DMS153 (cell line): ENCODE results near the gene CBL.
"Not testable (repeated sequence)": the region's sequence is repeated elsewhere in the genome, so short reads cannot be mapped to it uniquely, and the experiment has no call there.

Experiments
- DNase-seq: peaks from one replicate; lab custom pipeline; 2025; lab: John Stamatoyannopoulos, UW

CBL gene

DNA sequence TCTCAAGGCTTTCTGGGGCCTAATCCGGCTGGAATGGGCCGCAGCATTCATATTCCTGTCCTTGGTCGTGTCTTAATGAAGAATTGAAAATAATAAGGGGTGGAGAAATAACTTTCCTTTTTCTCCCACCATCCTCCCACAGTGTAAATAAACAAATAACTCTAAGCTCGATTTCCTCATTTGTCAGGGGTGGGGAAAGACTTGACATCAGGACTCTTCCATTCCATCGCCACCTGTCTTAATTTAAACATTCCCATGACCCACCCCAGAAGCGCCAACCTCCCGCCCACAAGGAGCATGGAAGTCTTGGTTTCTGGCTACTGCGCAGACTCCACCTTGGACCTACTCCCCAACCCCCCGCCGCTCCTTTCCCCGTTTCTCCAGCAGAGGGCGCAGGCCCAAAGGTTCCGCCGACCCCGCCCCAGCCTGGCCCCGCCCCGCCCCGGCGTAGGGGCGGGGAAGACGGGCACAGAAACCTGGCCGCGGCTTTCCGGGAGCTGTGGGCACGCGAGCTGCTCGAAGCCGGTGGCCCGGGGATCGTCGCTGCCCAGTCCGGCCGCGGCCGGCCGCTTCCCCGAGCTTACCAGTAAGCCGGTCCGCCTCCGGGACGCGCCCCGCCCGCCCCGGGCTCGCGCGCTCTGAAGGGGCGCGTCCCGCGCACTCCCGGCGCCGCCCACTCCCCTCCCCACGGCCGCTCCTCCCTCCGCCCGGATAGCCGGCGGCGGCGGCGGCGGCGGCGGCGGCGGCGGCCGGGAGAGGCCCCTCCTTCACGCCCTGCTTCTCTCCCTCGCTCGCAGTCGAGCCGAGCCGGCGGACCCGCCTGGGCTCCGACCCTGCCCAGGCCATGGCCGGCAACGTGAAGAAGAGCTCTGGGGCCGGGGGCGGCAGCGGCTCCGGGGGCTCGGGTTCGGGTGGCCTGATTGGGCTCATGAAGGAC lies at the start of gene CBL:
TSS of gene CBL (plus strand) at position 766 of the 937 bp plus-strand sequence. CDS start at position 845, 79 bp downstream.
- DNase-seq, result peak; percentile 73

DNA sequence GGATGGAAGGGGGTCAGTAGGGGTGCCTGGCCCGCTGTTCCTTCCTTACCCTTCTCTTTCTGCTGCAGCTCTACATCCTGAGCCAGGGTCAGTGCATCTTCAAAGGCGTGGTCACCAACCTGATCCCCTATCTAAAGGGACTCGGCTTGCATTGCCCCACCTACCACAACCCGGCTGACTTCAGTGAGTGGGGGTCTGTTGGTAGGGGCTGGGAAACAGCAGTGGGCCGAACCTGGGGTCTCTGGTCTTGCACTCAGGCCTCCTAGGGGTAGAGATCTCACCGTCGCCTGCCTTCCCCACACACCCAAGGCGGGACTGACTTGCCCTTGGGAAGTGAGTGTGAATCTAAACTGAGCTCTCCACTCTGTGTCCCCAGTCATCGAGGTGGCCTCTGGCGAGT lies 49.6 kb upstream of the CBL start:
- DNase-seq, result no peak

DNA sequence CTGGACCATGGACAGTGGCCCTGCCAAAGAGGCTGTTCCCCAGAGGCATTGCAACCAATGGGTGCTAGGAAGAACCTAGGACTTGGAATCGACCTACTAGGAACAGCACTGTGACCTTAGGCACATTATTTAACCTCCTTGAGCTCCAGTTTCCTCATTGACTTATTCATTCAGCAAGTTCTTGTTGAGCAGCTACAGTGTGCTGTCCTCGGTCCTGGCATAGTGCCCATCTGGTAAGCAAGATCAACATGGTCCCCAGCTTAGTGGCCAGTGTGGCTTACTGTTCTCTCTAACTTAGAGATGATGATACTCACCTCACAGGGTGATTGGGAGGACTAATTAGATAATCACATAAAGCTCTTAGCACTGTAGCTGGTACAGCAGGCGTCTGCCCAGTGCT lies 49.1 kb upstream of the CBL start:
- DNase-seq, result no peak

DNA sequence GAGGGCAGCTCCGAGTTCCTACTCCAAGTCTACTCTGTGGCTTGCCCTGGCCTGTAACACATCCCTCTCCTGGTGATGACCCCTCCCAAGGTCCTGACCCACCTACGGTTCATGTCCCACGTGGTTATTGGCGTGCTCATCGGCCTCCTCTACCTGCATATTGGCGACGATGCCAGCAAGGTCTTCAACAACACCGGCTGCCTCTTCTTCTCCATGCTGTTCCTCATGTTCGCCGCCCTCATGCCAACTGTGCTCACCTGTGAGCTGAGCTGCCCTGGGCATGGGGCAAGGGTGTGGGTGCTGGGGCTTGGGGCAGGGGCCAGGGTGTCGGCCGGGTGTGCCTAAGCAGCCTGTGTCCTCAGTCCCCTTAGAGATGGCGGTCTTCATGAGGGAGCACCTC lies 47.7 kb upstream of the CBL start:
- DNase-seq, result no peak

DNA sequence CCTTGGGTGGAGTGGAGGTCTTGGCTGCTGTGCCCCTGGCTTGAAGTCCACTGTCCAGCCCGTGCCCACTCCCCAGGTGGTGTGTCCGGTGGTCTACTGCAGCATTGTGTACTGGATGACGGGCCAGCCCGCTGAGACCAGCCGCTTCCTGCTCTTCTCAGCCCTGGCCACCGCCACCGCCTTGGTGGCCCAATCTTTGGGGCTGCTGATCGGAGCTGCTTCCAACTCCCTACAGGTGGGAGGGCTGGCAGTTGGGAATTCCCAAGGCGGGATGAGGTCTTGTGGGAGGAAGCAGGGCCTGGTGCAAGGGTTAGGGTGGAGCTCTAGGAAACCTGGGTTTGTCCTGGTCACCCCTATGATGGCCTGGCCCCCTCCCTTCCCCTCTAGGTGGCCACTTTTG lies 46.0 kb upstream of the CBL start:
- no peak for DNase-seq

DNA sequence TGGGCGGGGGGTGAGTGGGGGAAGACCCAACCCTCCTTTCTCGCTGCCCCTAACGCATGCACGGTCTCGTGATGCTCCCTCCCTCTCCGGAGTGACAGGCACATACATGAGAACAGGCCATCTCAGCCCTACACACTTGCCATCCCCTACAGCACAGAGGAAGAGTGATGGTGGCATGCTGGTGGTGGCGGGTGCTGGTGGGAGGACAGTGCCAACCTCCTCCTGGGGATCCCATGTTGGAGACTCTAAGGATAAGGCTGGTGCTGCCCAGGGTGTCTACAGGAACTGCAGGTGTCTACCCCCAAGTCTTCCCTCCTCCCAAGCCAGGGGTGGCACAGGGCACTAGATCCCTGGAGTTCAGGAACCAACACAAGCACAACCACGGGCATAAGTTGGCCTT lies 44.3 kb upstream of the CBL start:
- no peak for DNase-seq

DNA sequence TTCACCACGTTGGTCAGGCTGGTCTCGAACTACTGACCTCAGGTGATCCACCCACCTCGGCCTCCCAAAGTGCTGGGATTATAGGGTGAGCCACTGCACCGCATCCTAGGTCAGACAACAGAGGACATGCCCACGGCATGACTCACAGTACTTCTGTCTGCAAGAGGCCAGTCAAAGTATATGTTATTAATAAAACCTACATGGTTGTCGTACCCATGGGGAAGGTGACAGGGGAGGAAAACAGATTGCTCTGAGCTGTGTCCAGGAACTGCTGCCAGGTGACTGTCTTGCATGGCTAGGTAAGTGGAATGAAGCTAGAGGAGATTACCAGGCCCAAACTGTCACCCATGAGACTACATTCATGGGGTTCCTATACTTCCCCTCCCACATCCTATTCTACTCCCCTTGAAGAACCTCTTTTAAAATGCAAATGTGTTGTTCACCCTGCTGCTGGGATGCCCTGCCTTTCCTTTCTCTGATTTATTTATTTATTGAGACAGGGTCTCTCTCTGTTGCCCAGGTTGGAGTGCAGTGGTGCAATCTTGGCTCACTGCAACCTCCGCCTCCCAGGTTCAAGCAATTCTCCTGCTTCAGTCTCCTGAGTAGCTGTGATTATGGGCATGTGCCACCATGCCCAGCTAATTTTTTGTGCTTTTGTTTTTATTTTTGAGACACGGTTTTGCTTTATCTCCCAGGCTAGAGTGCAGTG lies 39.6 kb upstream of the CBL start:
- DNase-seq, result no peak

DNA sequence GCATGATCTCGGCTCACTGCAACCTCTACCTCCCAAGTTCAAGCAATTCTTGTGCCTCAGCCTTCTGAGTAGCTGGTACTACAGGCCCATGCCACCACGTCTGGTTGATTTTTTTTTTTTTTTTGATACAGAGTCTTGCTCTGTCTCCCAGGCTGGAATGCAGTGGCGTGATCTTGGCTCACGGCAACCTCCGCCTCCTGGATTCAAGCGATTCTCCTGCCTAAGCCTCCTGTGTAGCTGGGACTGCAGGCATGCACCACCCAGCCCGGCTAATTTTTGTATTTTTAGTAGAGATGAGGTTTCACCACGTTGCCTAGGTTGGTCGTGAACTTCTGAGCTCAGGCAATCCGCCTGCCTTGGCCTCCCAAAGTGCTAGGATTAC lies 39.1 kb upstream of the CBL start:
- not testable (repeated sequence) for DNase-seq

DNA sequence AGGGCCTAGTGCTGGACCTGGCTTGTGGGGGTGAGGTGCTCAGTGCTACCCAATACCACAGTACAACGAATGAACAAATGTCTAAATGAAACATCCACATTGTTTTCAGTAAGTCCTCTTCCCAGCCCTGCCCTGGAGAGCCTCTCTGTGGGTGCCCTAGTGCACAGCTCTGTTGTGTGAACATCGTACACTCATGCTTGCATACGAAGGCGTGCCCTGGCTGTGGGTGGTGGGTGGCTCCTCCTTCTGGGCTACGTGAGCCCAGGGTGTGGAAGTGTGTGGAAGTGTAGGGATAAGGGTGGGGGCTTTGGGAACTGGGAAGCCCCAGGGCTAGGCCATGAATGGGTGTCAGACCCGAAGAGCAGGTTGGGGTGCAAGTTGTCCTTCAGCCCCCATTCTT lies 38.2 kb upstream of the CBL start:
- no peak for DNase-seq

DNA sequence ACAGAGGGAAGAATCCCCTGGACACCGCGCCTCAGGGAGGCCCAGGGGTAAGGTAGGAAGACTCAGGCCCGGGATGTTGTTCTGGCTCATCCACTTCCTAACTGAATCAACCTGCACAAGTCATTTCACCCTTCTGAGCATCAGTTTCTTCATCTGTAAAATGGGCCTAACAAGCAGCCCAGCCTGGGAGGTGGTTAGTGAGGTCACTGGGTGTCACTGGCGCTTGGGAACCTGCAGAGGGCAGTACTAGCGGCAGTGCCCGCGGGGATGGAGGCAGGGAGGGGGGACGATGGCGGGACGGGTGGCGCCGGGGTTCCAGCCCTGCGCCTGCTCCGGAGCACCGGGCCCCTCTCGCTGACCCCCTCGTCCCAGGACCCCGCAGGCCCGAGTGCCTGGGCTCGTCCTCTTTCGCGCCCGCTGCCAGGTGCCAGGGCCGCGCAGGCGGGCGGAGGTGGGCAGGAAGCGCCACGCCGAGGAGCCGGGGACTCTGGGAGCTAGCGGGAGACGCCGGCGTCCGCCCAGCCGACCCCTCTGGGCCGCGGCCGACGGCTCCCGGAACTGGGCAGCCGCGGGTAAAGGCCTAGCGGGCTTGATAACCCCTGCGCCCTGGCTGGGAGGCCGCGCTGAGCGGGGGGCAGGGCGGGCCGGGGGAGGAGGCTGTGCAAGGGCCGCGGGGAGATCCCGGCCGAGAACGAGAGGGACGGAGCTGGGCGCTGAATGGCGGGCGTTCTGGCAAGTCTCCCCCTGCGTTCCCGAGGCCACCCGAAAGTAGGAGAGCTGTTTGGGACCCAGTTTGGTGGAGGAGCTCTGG lies 37.5 kb upstream of the CBL start, which contains the start of gene NLRX1:
TSS of gene NLRX1 (plus strand) at position 255 of the 811 bp plus-strand sequence. CDS start 2,679 bp downstream, outside the sequence.
- peak; percentile 54 for DNase-seq

DNA sequence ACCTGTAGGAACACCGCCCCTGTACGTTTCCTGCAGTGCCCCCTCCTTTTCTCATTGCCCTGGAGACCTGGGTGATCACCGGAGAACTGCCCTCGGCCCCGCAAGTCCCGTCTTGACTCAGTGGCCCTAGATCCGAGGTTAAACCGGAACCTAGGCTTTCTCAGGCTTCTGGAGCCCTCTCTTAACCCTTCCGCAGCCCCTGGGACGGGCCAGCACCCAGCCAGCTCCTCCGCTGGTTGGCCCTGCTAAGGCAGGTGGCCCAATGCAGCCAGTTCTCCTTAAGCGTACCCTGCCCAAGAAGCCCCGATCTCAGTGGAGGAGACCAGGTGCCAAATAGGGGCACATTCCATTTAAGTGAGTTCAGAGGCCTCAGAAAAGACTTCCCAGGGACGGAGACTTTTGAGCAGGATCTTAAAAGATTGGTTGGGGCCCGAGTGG lies 36.8 kb upstream of the CBL start:
- no peak for DNase-seq

DNA sequence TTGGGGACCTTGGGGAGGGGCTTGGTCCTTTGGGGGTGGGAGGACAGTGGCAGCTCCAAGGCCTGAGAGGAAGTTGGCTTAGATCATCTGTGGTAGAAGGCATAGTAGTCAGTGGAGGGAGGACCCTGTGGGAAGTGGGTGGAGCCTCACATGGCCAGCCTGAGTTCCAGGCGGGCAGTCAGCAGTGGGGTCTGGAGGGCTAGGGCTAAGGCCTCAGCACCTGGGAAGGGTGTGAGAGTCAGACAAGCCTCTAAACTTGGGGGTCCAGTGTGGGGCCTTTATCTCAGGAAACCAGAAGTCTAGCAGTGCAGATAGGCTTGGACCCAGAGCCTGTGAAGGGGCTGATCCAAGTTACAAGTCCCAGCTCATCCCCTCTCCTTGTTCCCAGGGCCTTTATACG lies 33.6 kb upstream of the CBL start:
- DNase-seq, result no peak

DNA sequence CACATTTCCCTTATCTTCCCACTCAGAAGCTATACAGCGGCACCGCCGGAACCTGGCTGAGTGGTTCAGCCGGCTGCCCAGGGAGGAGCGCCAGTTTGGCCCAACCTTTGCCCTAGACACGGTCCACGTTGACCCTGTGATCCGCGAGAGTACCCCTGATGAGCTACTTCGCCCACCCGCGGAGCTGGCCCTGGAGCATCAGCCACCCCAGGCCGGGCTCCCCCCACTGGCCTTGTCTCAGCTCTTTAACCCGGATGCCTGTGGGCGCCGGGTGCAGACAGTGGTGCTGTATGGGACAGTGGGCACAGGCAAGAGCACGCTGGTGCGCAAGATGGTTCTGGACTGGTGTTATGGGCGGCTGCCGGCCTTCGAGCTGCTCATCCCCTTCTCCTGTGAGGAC lies 32.7 kb upstream of the CBL start:
- no peak for DNase-seq

DNA sequence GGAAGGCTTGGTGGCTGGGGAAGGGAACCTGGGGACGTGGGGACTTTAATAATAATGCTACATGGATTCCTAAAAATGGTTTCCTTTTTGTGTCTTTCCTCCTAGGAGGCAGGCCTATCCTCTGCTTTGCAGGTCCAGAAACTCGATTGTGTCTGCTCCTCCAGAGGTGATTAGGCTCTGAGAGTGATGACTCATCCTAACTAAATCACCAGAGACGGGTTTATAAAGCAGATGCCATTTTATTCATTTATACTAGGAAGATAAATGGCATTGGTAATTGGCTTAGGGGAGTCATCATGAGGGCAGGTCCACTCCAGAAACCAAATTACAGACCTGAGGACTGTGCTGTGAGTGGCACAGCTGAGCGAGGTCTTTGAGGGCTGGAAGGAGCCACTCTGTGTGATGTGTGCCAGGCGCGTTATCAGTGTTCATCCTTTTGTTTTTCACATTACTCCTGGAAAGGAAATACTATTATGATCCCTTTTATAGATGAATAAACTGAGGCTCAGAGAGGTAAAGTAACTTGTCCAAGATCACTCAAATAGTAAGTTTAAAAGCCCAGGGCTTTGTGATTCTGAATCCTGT lies 30.6 kb upstream of the CBL start:
- DNase-seq, result no peak

DNA sequence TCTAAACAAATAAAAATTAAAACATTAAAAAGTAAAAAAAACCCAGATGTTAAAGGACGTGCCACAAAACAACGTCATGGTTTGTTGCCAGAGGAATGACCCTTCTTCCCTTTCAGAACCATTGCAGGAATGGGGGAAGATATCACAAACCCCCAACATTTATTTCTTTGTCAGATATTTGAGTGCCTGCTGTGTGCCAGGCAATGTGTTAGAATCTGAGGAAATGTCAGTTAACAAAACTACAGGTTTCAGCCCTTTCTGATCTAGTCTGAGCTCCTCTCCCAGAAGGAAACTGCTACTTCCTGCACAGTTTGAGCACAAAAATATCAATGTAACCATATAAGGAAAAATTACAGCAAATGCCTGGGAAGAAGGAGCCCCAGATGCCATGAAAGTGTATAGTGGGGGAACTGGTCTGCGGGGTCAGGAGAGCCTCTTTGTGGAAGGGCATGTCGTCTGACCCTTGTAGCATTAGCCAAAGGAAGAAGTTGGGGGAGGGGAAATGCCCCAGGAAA lies 27.9 kb upstream of the CBL start:
- DNase-seq, result no peak

DNA sequence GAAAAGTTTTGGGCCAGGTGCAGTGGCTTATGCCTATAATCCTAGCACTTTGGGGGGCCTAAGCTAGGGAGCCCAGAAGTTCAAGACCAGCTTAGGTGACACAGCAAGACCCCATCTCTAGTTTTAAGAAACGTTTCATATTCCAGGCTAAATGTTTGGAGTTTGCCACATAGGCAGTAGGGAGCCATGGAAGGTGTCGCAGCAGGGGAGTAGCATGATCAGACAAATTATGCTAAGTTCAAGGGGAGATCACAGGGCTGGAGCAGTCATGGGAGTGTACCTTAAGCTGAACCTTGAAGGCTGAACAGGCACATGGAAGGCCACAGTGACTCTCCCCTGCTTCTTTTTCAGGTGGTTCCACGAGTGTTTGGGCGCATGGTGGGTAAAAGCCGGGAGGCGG lies 26.8 kb upstream of the CBL start:
- no peak for DNase-seq

DNA sequence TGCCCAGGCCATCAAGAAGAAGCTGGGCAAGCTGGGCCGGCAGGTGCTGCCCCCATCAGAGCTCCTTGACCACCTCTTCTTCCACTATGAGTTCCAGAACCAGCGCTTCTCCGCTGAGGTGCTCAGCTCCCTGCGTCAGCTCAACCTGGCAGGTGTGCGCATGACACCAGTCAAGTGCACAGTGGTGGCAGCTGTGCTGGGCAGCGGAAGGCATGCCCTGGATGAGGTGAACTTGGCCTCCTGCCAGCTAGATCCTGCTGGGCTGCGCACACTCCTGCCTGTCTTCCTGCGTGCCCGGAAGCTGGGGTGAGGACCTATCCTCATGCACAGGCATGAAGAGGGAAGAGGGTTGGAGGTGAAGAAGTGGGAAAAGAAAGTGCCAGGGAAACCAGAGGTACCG lies 26.2 kb upstream of the CBL start:
- DNase-seq, result peak; percentile 92

DNA sequence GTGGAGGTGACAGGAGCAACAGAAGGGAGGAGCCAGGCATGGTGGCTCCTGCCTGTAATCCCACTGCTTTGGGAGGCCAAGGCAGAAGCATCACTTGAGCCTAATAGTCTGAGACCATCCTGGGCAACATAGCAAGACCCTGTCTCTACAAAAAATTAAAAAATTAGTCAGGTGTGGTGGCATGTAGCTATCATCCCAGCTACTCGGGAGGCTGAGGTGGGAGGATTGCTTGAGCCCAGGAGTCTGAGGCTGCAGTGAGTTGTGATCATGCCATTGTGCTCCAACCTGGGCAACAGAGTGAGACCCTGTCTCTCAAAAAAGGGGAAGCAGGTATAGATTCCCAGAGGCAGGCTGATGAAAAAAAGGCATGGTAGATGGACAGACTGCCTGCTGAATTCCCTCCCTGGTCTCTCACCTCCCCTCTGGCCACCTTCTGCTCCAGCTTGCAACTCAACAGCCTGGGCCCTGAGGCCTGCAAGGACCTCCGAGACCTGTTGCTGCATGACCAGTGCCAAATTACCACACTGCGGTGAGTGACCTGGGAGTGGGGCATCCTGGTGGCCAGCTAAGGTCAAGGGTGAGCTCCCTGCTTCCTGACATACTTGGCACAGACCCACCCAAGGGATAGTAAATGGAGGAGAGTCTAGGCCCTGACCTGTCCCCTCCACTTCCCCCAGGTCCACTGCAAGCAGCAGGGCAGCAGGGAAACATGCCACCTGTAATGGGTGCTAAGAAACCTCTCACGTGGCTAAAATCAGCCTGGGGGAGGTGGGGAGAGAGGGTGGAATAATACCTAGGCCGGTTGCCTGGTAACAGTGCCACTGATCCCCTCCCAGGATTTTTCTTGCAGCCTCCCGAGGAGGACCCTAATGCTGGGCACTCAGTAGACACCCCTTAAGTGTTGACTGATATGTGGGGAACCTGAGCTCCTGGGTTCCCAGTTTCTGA lies 25.1 kb upstream of the CBL start:
- DNase-seq, result no peak

DNA sequence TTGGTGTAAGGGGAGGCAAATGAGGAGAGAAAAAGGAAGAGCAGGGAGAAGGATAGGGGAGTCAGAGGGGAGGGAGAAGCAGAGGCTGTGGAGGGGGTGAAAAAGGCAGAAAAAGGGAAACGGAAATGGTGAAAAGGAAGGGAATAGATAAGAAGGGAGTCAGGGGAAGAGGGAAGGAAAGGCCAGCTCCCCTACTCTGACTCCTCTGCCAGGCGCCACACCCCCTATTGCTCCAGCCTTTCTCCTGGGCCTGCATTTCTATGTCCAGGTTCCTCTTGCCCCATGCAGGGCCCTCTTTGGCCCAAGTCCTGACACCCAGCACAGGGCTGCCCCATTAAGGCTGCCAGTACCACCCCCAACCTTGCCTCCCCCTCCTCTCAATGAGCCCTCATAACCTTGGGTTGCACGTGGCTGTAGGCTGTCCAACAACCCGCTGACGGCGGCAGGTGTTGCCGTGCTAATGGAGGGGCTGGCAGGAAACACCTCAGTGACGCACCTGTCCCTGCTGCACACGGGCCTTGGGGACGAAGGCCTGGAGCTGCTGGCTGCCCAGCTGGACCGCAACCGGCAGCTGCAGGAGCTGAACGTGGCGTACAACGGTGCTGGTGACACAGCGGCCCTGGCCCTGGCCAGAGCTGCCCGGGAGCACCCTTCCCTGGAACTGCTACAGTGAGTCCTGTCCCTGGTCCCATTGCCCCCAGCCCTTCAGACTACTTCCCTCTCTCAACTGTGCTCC lies 24.3 kb upstream of the CBL start:
- no peak for DNase-seq

DNA sequence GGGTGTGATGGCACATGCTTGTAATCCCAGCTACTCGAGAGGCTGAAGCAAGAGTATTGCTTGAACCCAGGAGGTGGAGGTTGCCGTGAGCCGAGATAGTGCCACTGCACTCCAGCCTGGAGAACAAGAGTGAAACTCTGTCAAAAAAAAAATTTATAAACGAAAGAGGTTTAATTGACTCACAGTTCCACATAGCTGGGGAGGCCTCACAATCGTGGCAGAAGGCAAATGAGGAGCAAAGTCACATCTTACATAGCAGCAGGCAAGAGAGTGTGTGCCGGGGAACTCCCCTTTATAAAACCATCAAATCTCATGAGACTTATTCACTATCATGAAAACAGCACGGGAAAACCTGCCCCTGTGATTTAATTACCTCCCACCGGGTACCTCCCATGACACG lies 21.7 kb upstream of the CBL start:
- not testable (repeated sequence) for DNase-seq
